HEK293 (cell line): Measurements from ENCODE around the gene PSMB11.
A peak's percentile ranks its signal among the peaks of the same experiment; 100 is the strongest.

Source experiments
- CTCF ChIA-PET: fragments of 350-600 bp; formaldehyde crosslinking; extraction: SDS; loops from one replicate; lab custom pipeline; 2021; ENCODE audit warnings: antibody characterized with exemption; lab: Yijun Ruan, JAX
- POLR2A ChIA-PET: fragments of 300-600 bp; formaldehyde crosslinking; extraction: SDS; loops from one replicate; lab custom pipeline; 2020; ENCODE audit warnings: antibody characterized with exemption, inconsistent platforms; lab: Yijun Ruan, JAX
- H3K27ac ChIP-seq: fragments of 200-500 bp; sonication (Bioruptor generic); 2 replicates; pipeline ENCODE4 v1.5.1; 2014; ENCODE audit warnings: low read depth, low read length, control low read depth, inconsistent platforms; ENCODE audit errors: extremely low read depth
- H3K36me3 ChIP-seq, 2 experiments: fragments of 200-500 bp in 1 of 2; sonication (Bioruptor generic) in 1 of 2; 1 replicate in 1 of 2; 2 replicates in 1 of 2; pipeline ENCODE4 v1.5.1; 2014 to 2017; ENCODE audit warnings: inconsistent platforms in 2 of 2, low read length in 2 of 2; ENCODE audit not compliant: control insufficient read depth in 2 of 2, insufficient read depth in 1 of 2
- H3K4me1 ChIP-seq: fragments of 200-500 bp; sonication (Bioruptor generic); 2 replicates; pipeline ENCODE4 v1.5.1; 2014; ENCODE audit warnings: mild to moderate bottlenecking, low read length, inconsistent platforms; ENCODE audit not compliant: control insufficient read depth, insufficient read depth
- H3K4me3 ChIP-seq: 2 replicates; pipeline ENCODE4 v1.5.1; 2011; ENCODE audit warnings: low read depth, mild to moderate bottlenecking, control low read depth, low read length, moderate library complexity
- H3K9me3 ChIP-seq: fragments of 200-500 bp; sonication (Bioruptor generic); 2 replicates; pipeline ENCODE4 v1.5.1; 2014; ENCODE audit warnings: low read depth, low read length, inconsistent platforms; ENCODE audit not compliant: control insufficient read depth, insufficient read depth
- FEZF1 ChIP-seq: fragments of 450-650 bp; formaldehyde crosslinking; IDR thresholded peaks from 2 replicates; pipeline ENCODE4 v1.5.1; 2016; ENCODE audit warnings: missing biosample characterization, missing genetic modification characterization
- PRDM10 ChIP-seq: fragments of 450-650 bp; formaldehyde crosslinking; IDR thresholded peaks from 2 replicates; pipeline ENCODE4 v1.5.1; 2016; ENCODE audit warnings: missing biosample characterization, missing genetic modification characterization
- REPIN1 ChIP-seq: fragments of 450-650 bp; formaldehyde crosslinking; IDR thresholded peaks from 2 replicates; pipeline ENCODE4 v1.5.1; 2017; ENCODE audit warnings: missing biosample characterization, missing genetic modification characterization, low read depth
- SP7 ChIP-seq: fragments of 450-650 bp; formaldehyde crosslinking; IDR thresholded peaks from 2 replicates; pipeline ENCODE4 v1.5.1; 2016; ENCODE audit warnings: missing biosample characterization, missing genetic modification characterization
- ZBTB48 ChIP-seq: fragments of 450-650 bp; formaldehyde crosslinking; IDR thresholded peaks from 2 replicates; pipeline ENCODE4 v1.5.1; 2016; ENCODE audit warnings: missing biosample characterization, missing genetic modification characterization
- ZNF214 ChIP-seq: fragments of 450-650 bp; formaldehyde crosslinking; IDR thresholded peaks from 2 replicates; pipeline ENCODE4 v1.5.1; 2017; ENCODE audit warnings: missing biosample characterization, mild to moderate bottlenecking, missing genetic modification characterization, borderline replicate concordance
- ZNF239 ChIP-seq: fragments of 450-650 bp; formaldehyde crosslinking; IDR thresholded peaks from 2 replicates; pipeline ENCODE4 v1.5.1; 2016; ENCODE audit warnings: missing biosample characterization, missing genetic modification characterization
- ZNF26 ChIP-seq: fragments of 450-650 bp; formaldehyde crosslinking; IDR thresholded peaks from 2 replicates; pipeline ENCODE4 v1.5.1; 2016; ENCODE audit warnings: missing biosample characterization, missing genetic modification characterization
- ZNF280C ChIP-seq: fragments of 450-650 bp; formaldehyde crosslinking; IDR thresholded peaks from 2 replicates; pipeline ENCODE4 v1.5.1; 2016; ENCODE audit warnings: missing biosample characterization, missing genetic modification characterization
- ZNF335 ChIP-seq: fragments of 450-650 bp; formaldehyde crosslinking; conservative IDR thresholded peaks from 2 replicates; pipeline ENCODE4 v1.5.1; 2016; ENCODE audit warnings: missing biosample characterization, missing genetic modification characterization
- ZNF362 ChIP-seq: fragments of 450-650 bp; formaldehyde crosslinking; IDR thresholded peaks from 2 replicates; pipeline ENCODE4 v1.5.1; 2016; ENCODE audit warnings: missing biosample characterization, missing genetic modification characterization
- ZNF37A ChIP-seq: fragments of 450-650 bp; IDR thresholded peaks from 2 replicates; pipeline ENCODE4 v1.5.1; 2018; ENCODE audit warnings: missing biosample characterization, missing genetic modification characterization
- ZNF513 ChIP-seq: fragments of 450-650 bp; IDR thresholded peaks from 2 replicates; pipeline ENCODE4 v1.5.1; 2018; ENCODE audit warnings: missing biosample characterization, missing genetic modification characterization
- ZNF521 ChIP-seq: fragments of 450-650 bp; formaldehyde crosslinking; IDR thresholded peaks from 2 replicates; pipeline ENCODE4 v1.5.1; 2017; ENCODE audit warnings: missing biosample characterization, mild to moderate bottlenecking, missing genetic modification characterization
- ZNF580 ChIP-seq: fragments of 450-650 bp; formaldehyde crosslinking; IDR thresholded peaks from 2 replicates; pipeline ENCODE4 v1.5.1; 2016; ENCODE audit warnings: missing biosample characterization, missing genetic modification characterization
- ZSCAN18 ChIP-seq: fragments of 450-650 bp; formaldehyde crosslinking; IDR thresholded peaks from 2 replicates; pipeline ENCODE4 v1.5.1; 2016; ENCODE audit warnings: missing biosample characterization, missing genetic modification characterization

The PSMB11 gene

GRCh38 chr14:23009483-23009938 is 32.5 kb upstream of the PSMB11 start:
- 0 out of 2 replicates have a peak, but pooled peaks have one; percentile 16 for TF ChIP-seq PRDM10 (tag by site-specific recombination)
- TF ChIP-seq REPIN1 (tag by site-specific recombination), result no peak
- TF ChIP-seq ZNF239 (tag by site-specific recombination), result no peak
- peak; percentile 65; the same call in 1 of the 2 replicates for TF ChIP-seq ZNF335 (tag by site-specific recombination)
- TF ChIP-seq ZNF214 (tag by site-specific recombination), result no peak
- TF ChIP-seq SP7 (tag by site-specific recombination), result peak; percentile 36; the same call in 1 of the 2 replicates
- no peak for TF ChIP-seq ZNF280C (tag by site-specific recombination)
- peak; percentile 92 for TF ChIP-seq ZNF362 (tag by site-specific recombination)
- no peak; the same call in 1 of the 2 replicates for TF ChIP-seq ZNF513 (tag by site-specific recombination)
- TF ChIP-seq ZNF580, result no peak
- no peak for TF ChIP-seq ZNF26 (tag by site-specific recombination)
- 0 out of 2 replicates have a peak, but pooled peaks have one; percentile 8 for TF ChIP-seq FEZF1 (tag by site-specific recombination)
- TF ChIP-seq ZSCAN18 (tag by site-specific recombination), result no peak
- no peak for TF ChIP-seq ZNF37A
- TF ChIP-seq ZNF521 (tag by site-specific recombination), result no peak
- no peak for TF ChIP-seq ZBTB48 (tag by site-specific recombination)
- POLR2A ChIA-PET, result interaction anchor here (1.1 kb wide), 1 partner anchor 50 kb away, joined by 5 read pairs; no protein-coding TSS in a partner anchor
- H3K27ac ChIP-seq, result no peak overlapping the region
- H3K4me1 ChIP-seq, result peaks cover 8% of the 10 kb centered on the region; the same call in 1 of the 2 replicates
- CTCF ChIA-PET, result interaction anchor here (4.0 kb wide), 1 partner anchor 24 kb away, joined by 53 read pairs; no protein-coding TSS in a partner anchor
- peak overlapping the region; percentile 40 for H3K4me3 ChIP-seq
- no peaks in the 10 kb centered on the region for H3K9me3 ChIP-seq
- H3K36me3 ChIP-seq, result no peaks in the 10 kb centered on the region
